ENCODE measurements around the gene KCNN1.

Gene KCNN1

GRCh38 chr19:17974551-17974950, 7.6 kb downstream of the KCNN1 start:
- no peak for TF ChIP-seq CTCF (IDR thresholded peaks at IDR 0.05; ENCODE audit: borderline replicate concordance, control extremely low read depth, extremely low read depth, insufficient read depth, missing control alignments)
- in situ Hi-C loops (cut with MboI; ENCODE audit: low sequenced_read_pairs, unreplicated experiment) = no loop called here
- no peak for DNase-seq (ENCODE audit: low spot score)

- in situ Hi-C loops (cut with MboI; ENCODE audit: low sequenced_read_pairs, unreplicated experiment) = no loop called here
- no peak for TF ChIP-seq CTCF (IDR thresholded peaks at IDR 0.05; ENCODE audit: borderline replicate concordance, control extremely low read depth, extremely low read depth, insufficient read depth, missing control alignments)
- no peak for DNase-seq (ENCODE audit: low spot score)
These were observed 8.1 kb downstream of the KCNN1 start for GRCh38 chr19:17975032-17975431.

DNA sequence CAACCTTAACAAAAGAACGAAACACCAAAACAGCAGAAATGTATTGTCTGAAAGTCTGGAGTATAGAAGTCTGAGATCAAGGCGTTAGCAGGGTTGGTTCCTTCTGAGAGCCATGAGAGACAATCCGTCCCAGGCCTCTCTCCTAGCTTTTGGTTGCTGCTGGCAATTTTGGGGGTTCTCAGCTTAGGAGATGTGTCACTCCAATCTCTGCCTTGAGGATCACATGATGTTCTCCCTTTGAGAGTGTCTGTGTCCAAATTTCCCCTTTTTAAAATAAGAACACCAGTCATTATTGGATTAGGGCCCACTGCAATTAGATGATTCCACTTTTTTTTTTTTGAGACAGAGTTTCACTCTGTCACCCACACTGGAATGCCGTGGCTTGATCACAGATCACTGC, 10.1 kb downstream of the KCNN1 start:
- in situ Hi-C loops (cut with MboI; ENCODE audit: low sequenced_read_pairs, unreplicated experiment) = no loop called here
- no peak for DNase-seq (ENCODE audit: low spot score)
- no peak for TF ChIP-seq CTCF (IDR thresholded peaks at IDR 0.05; ENCODE audit: borderline replicate concordance, control extremely low read depth, extremely low read depth, insufficient read depth, missing control alignments)

DNA sequence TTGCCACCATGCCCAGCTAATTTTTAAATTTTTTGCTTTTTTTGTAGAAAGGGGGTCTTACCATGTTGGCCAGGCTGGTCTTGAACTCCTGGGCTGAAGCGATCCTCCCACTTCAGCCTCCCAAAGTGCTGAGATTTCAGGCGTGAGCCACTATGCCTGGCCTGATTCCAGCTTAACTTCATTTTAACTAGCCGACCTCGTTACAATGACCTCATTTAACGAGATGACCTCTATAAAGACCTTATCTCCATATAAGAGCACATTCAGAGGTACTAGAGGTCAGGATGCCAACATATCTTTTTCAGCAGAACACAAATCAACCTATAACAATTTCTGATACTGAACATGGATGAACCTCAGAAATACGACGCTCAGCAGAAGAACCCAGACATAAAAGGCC, 10.6 kb downstream of the KCNN1 start:
- TF ChIP-seq CTCF (IDR thresholded peaks at IDR 0.05; ENCODE audit: borderline replicate concordance, control extremely low read depth, extremely low read depth, insufficient read depth, missing control alignments) = no peak
- in situ Hi-C loops (cut with MboI; ENCODE audit: low sequenced_read_pairs, unreplicated experiment) = no loop called here
- no peak for DNase-seq (ENCODE audit: low spot score)

DNA sequence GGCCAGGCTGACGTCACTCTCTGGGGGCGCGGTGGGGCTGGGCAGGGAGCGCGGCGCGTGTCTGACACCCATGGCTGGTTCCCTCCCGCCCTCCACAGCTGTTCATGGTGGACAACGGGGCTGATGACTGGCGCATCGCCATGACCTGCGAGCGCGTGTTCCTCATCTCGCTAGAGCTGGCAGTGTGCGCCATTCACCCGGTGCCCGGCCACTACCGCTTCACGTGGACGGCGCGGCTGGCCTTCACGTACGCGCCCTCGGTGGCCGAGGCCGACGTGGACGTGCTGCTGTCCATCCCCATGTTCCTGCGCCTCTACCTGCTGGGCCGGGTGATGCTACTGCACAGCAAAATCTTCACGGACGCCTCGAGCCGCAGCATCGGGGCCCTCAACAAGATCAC, 14.7 kb downstream of the KCNN1 start:
- in situ Hi-C loops (cut with MboI; ENCODE audit: low sequenced_read_pairs, unreplicated experiment) = no loop called here

DNA sequence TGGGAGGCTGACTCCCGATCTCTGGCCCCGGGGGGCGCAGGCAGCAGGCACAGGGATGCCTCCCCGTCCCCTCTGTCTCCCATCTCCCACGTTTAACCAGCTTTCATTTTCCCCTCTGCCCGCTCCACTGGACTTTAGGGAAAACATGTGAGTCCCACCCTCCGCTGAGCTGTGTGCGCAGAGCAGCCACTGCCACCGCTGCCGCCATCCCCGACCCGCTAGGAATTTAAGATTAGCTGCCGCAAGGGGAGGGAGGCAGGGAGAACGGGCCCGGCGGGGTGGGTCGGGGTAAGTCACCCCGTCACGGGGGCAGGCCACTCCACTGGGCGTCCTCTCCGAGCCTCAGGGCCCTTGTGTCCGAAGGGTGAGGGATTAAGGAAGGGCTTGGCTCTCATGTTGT, 15.5 kb downstream of the KCNN1 start:
- DNase-seq (ENCODE audit: low spot score) = no peak
- in situ Hi-C loops (cut with MboI; ENCODE audit: low sequenced_read_pairs, unreplicated experiment) = no loop called here
- no peak for TF ChIP-seq CTCF (IDR thresholded peaks at IDR 0.05; ENCODE audit: borderline replicate concordance, control extremely low read depth, extremely low read depth, insufficient read depth, missing control alignments)

More for the DNA sequence above, 14.7 kb downstream of the KCNN1 start:
- DNase-seq (ENCODE audit: low spot score) = no peak
- TF ChIP-seq CTCF (IDR thresholded peaks at IDR 0.05; ENCODE audit: borderline replicate concordance, control extremely low read depth, extremely low read depth, insufficient read depth, missing control alignments) = no peak
